ENCODE measurements around the gene BICD1. TPM values are rescaled to one million over a fixed set of nuclear protein-coding genes. Genes with fewer than 3 reads are reported as not detected.
A peak's percentile ranks its signal among the peaks of the same experiment; 100 is the strongest.

BICD1 gene
- polyA plus RNA-seq, 2 of the 4 experiments (the other 2 are of a cell fraction) = 13.0 to 24.3 TPM

GRCh38 chr12:32126720-32127119 is 20.1 kb downstream of the BICD1 start (continued):
- TF ChIP-seq FOSL2 (IDR thresholded peaks at IDR 0.05) = no peak
- TF ChIP-seq FOSL2 (CRISPR knock-in tag; IDR thresholded peaks at IDR 0.05) = no peak
- no peak for TF ChIP-seq PBX3 (IDR thresholded peaks at IDR 0.05)
- TF ChIP-seq TP53 (CRISPR knock-in tag; IDR thresholded peaks at IDR 0.05) = no peak
- TF ChIP-seq MAX (IDR thresholded peaks at IDR 0.05) = no peak

GRCh38 chr12:32131666-32132065 is 25.0 kb downstream of the BICD1 start:
- Histone ChIP-seq H3K4me1 (peaks cover 4% of the 10 kb centered on the region; the same call in 1 of the 3 replicates), H3K4me2 (no peak overlapping the region), H3K9me3 (no peaks in the 10 kb centered on the region), H3K27ac (no peak overlapping the region), H3K4me3 (no peak overlapping the region)
- FAIRE-seq (no peak), ATAC-seq (no peak), DNase-seq (ENCODE audit: low read depth in 1 of 2, low spot score in 1 of 2) (no peak)
- POLR2A ChIA-PET = interaction anchor here (0.7 kb wide), 1 partner anchor 479 kb away, joined by 3 read pairs; no protein-coding TSS in a partner anchor
- 87% methylated on average over 5 of the region's 5 CpGs for WGBS (ENCODE audit: missing lambda C conversion rate)
- TF ChIP-seq FOXS1 (CRISPR knock-in tag; IDR thresholded peaks at IDR 0.05) (no peak), GATA3 (IDR thresholded peaks at IDR 0.05; ENCODE audit: borderline replicate concordance) (no peak), CTCF (IDR thresholded peaks at IDR 0.05) (no peak)
- CTCF ChIA-PET = no interaction called here

- Histone ChIP-seq H3K27ac (no peak overlapping the region), H3K9me3 (no peaks in the 10 kb centered on the region), H3K4me1 (no peaks in the 10 kb centered on the region), H3K4me3 (no peak overlapping the region), H3K4me2 (no peak overlapping the region)
- 78% methylated on average over 8 of the region's 8 CpGs for WGBS (ENCODE audit: missing lambda C conversion rate)
- CTCF ChIA-PET = interaction anchor here (0.9 to 1.5 kb wide), 3 partner anchors 28 to 177 kb away, joined by 3 to 4 read pairs (median 4); no protein-coding TSS in a partner anchor
- POLR2A ChIA-PET = no interaction called here
- DNase-seq (ENCODE audit: low read depth in 1 of 2, low spot score in 1 of 2) = no peak
- ATAC-seq = peak; percentile 50 to 55; a peak in 3 of 6 replicates
- no peak for FAIRE-seq
- TF ChIP-seq SMC3 (IDR thresholded peaks at IDR 0.05) = no peak
- no peak for TF ChIP-seq HOXB13 (CRISPR knock-in tag; IDR thresholded peaks at IDR 0.05; ENCODE audit: low read depth)
- TF ChIP-seq JUN (IDR thresholded peaks at IDR 0.05) = no peak
- TF ChIP-seq E2F6 (IDR thresholded peaks at IDR 0.05; ENCODE audit: borderline replicate concordance, low read depth) = no peak
- TF ChIP-seq RARB (CRISPR knock-in tag; IDR thresholded peaks at IDR 0.05) = no peak
These were observed 27.6 kb downstream of the BICD1 start for GRCh38 chr12:32134101-32134888.

GRCh38 chr12:32135967-32136366 is 29.3 kb downstream of the BICD1 start:
- DNase-seq (ENCODE audit: low read depth in 1 of 2, low spot score in 1 of 2) (no peak), FAIRE-seq (no peak), ATAC-seq (no peak; a peak in 1 of 6 replicates)
- ChIA-PET CTCF (no interaction called here), POLR2A (no interaction called here)
- Histone ChIP-seq H3K4me1 (no peaks in the 10 kb centered on the region), H3K27ac (no peak overlapping the region), H3K4me3 (no peak overlapping the region), H3K4me2 (no peak overlapping the region), H3K9me3 (no peaks in the 10 kb centered on the region)
- 79% methylated on average over 2 of the region's 2 CpGs for WGBS (ENCODE audit: missing lambda C conversion rate)
- TF ChIP-seq RCOR1 (IDR thresholded peaks at IDR 0.05; ENCODE audit: low read depth, low read length) (no peak), HMGXB4 (CRISPR knock-in tag; IDR thresholded peaks at IDR 0.05; ENCODE audit: borderline replicate concordance) (no peak), REST (IDR thresholded peaks at IDR 0.05) (no peak), CHD2 (IDR thresholded peaks at IDR 0.05; ENCODE audit: low read length, partially characterized antibody) (no peak), EHMT2 (IDR thresholded peaks at IDR 0.05; ENCODE audit: low read depth) (no peak), JUNB (IDR thresholded peaks at IDR 0.05) (no peak), HES2 (IDR thresholded peaks at IDR 0.05) (no peak), ZFP36 (IDR thresholded peaks at IDR 0.05; ENCODE audit: borderline replicate concordance, partially characterized antibody) (no peak)
